CD4-positive, alpha-beta memory T cell (primary cell): ENCODE data around the gene ACLY. TPM values are rescaled to one million over a fixed set of nuclear protein-coding genes. Genes with fewer than 3 reads are reported as not detected.
A peak's percentile ranks its signal among the peaks of the same experiment; 100 is the strongest.
"Not testable (repeated sequence)": the region's sequence is repeated elsewhere in the genome, so short reads cannot be mapped to it uniquely, and the experiment has no call there.

ENCODE experiments used
- CTCF ChIA-PET: fragments of 350-600 bp; sonication (Branson Sonifier 250); formaldehyde crosslinking; loops from one replicate; lab custom pipeline; 2021; ENCODE audit warnings: inconsistent platforms; ENCODE audit not compliant: partially characterized antibody; lab: Charles Lee
- POLR2A ChIA-PET: fragments of 350-600 bp; sonication (Branson Sonifier 250); formaldehyde crosslinking; loops from one replicate; lab custom pipeline; 2021; ENCODE audit not compliant: partially characterized antibody; lab: Charles Lee
- DNase-seq, 5 donors: peaks; one replicate each; pipeline versions ENCODE4 v3.0.0 to v3.0.0-alpha.2; 2020 to 2022; ENCODE audit warnings: mixed read lengths in 1 of 5
- H3K27ac ChIP-seq: one replicate; pipeline ENCODE4 v1.7.0; 2013; ENCODE audit warnings: low read depth, low read length
- H3K27me3 ChIP-seq: 2 replicates; pipeline ENCODE4 v1.7.0; 2013; ENCODE audit warnings: mild to moderate bottlenecking, low read length, moderate library complexity; ENCODE audit not compliant: insufficient read depth
- H3K36me3 ChIP-seq: 2 replicates; pipeline ENCODE4 v1.7.0; 2013; ENCODE audit warnings: mild to moderate bottlenecking, low read length, moderate library complexity; ENCODE audit not compliant: insufficient read depth
- H3K4me1 ChIP-seq: 2 replicates; pipeline ENCODE4 v1.7.0; 2013; ENCODE audit warnings: mild to moderate bottlenecking, low read length, moderate library complexity; ENCODE audit not compliant: insufficient read depth
- H3K4me3 ChIP-seq, 2 donors: one replicate each; pipeline ENCODE4 v1.7.0; 2013; ENCODE audit warnings: low read length in 2 of 2, mild to moderate bottlenecking in 1 of 2
- H3K9me3 ChIP-seq, 2 donors: one replicate each; pipeline ENCODE4 v1.7.0; 2013; ENCODE audit warnings: low read length in 2 of 2, control low read depth in 1 of 2; ENCODE audit not compliant: control insufficient read depth in 1 of 2
- H3K27ac Mint-ChIP-seq, 7 donors: one replicate each; pipeline ENCODE4 v1.8.0; 2020 to 2021; ENCODE audit warnings: mixed read lengths in 7 of 7, mild to moderate bottlenecking in 6 of 7, inconsistent platforms in 3 of 7, moderate library complexity in 3 of 7
- H3K27me3 Mint-ChIP-seq, 2 donors: one replicate each; pipeline ENCODE4 v1.8.0; 2020 to 2021; ENCODE audit warnings: mixed read lengths in 2 of 2
- H3K36me3 Mint-ChIP-seq, 2 donors: one replicate each; pipeline ENCODE4 v1.8.0; 2020 to 2021; ENCODE audit warnings: mixed read lengths in 2 of 2, inconsistent platforms in 1 of 2, mild to moderate bottlenecking in 1 of 2
- H3K4me1 Mint-ChIP-seq, 4 donors: one replicate each; pipeline ENCODE4 v1.8.0; 2020 to 2021; ENCODE audit warnings: mixed read lengths in 4 of 4, mild to moderate bottlenecking in 1 of 4
- H3K4me3 Mint-ChIP-seq, 8 donors: one replicate each; pipeline ENCODE4 v1.8.0; 2020 to 2021; ENCODE audit warnings: mixed read lengths in 8 of 8, mild to moderate bottlenecking in 7 of 8, moderate library complexity in 6 of 8, inconsistent platforms in 3 of 8
- H3K9me3 Mint-ChIP-seq, 8 donors: one replicate each; pipeline ENCODE4 v1.8.0; 2020 to 2021; ENCODE audit warnings: mixed read lengths in 8 of 8, mild to moderate bottlenecking in 5 of 8, inconsistent platforms in 3 of 8, moderate library complexity in 1 of 8
- intact Hi-C: fragments of 100-400 bp; cut with micrococcal nuclease; formaldehyde crosslinking; loops from one replicate; pipeline ENCODE4 v1.15.1; 2023
- polyA plus RNA-seq, 2 donors: library from polyadenylated mRNA; unstranded; fragments of 300-500 nt; fragmentation: Illumina TruSeq; gene quantifications; one replicate each; pipeline ENCODE4 v1.2.3, GENCODE V29; 2021
- total RNA-seq, 2 experiments: library from RNA; stranded (reverse); gene quantifications; one replicate each; pipeline ENCODE4 v1.2.3, GENCODE V29; 2021

The ACLY gene
- total and polyA plus RNA-seq, 4 experiments from 2014 or later = 58.7 to 88.5 (median 78.3) TPM

DNA sequence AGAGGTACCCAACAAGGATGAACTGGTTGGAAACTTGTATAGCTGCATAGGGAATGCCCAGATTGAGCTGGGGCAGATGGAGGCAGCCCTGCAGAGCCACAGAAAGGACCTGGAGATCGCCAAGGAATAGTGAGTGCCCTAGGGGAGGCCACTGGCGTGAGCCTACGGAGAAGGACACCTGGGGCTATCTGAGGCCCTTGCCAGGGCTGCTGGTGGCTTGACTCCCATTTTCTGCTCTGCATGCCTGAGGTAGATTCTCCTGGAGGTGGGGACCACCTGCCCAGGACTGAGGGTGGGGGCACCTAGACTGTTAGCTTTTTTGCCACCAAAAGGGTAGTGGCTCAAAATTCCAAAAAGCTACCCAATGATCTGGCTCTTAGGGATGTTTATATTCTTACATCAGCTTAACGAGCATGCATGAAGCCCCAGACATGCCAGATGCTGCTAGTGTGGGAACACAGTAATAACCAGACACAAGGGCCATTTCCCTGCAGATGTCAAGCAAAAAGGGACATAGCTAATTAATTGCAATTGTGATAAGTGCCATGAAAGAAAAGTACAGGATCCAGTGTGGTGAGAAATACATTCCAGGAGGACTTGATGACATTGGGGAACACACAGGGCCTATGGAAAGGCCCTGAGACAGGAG, 20.4 kb upstream of the ACLY start:
- H3K36me3 ChIP-seq = no peaks in the 10 kb centered on the region
- no peak overlapping the region for H3K4me3 Mint-ChIP-seq
- no peaks in the 10 kb centered on the region for H3K4me1 Mint-ChIP-seq
- no peak overlapping the region for H3K27ac ChIP-seq
- H3K4me1 ChIP-seq = no peaks in the 10 kb centered on the region
- POLR2A ChIA-PET = interaction anchor here (1.3 kb wide), 1 partner anchor 9 kb away, joined by 4 read pairs; the partner anchor contains the start of gene ODAD4
- no peaks in the 10 kb centered on the region for H3K9me3 Mint-ChIP-seq
- intact Hi-C loops = no loop called here
- no peaks in the 10 kb centered on the region for H3K27me3 Mint-ChIP-seq
- no peaks in the 10 kb centered on the region for H3K36me3 Mint-ChIP-seq
- no peak overlapping the region for H3K4me3 ChIP-seq
- H3K27me3 ChIP-seq = no peaks in the 10 kb centered on the region
- H3K9me3 ChIP-seq = no peaks in the 10 kb centered on the region
- CTCF ChIA-PET = no interaction called here
- no peak overlapping the region for H3K27ac Mint-ChIP-seq
- no peak for DNase-seq

DNA sequence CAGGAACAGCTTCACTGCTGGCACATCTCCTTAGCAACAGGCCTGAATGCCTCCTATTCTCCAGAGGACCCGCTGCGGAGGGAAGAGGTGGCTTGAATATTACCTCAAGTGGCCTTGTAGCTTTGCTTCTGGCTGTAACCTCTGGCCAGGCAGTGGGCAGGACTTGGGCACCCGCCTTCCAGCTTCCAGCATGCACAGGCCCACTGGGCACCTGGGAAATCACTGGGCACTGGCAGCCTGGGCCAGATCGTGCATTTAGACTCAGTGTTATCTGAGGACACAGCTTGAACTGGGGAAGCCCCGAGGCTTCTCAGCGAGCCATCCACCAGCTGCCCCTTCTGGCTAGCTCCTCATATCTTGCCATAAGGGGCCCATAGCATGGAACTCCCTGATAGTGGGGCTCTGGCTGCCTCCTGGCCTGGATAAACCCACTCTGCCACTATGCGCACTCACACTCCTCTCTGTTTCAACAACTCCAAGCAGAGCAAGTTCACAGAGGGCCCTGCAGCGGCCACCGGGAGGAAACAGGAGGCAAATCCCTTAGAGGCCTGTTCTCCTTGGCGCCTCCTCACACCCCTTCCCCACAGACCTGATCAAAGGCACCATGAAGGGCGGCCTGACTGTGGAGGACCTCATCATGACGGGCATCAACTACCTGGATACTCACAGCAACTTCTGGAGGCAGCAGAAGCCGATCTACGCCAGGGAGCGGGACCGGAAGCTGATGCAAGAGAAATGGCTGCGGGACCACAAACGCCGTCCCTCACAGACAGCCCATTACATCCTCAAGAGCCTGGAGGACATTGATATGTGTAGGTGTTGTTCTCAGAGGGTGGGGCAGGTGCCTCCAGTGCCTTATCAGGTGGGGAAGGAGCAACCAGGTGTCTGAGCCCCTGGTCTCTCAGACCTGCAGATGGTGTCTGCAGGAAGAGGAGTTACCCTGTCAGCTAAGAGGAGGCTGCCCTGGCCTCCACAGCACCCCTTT, 19.5 kb upstream of the ACLY start:
- H3K27ac Mint-ChIP-seq = peak overlapping the region in 2 of 7 donors; percentile 23
- ChIA-PET POLR2A (interaction anchor here (0.6 to 1.3 kb wide), 2 partner anchors 8 to 306 kb away, joined by 3 to 4 read pairs; partner anchors contain the start of gene ODAD4), CTCF (interaction anchor here (1.3 kb wide), 1 partner anchor 25 kb away, joined by 5 read pairs; no protein-coding TSS in a partner anchor)

GRCh38 chr17:41935641-41936040, 16.9 kb upstream of the ACLY start:
- Mint-ChIP-seq H3K27me3 (no peaks in the 10 kb centered on the region), H3K36me3 (no peaks in the 10 kb centered on the region), H3K4me1 (peaks cover 4 to 13% (median 6%) of the 10 kb centered on the region in 4 donors), H3K9me3 (no peaks in the 10 kb centered on the region), H3K4me3 (no peak overlapping the region), H3K27ac (no peak overlapping the region)
- peaks cover 8% of the 10 kb centered on the region for H3K4me1 ChIP-seq
- no peak for DNase-seq
- ChIA-PET POLR2A (no interaction called here), CTCF (interaction anchor here (1.4 kb wide), 2 partner anchors 30 to 83 kb away, joined by 3 read pairs; no protein-coding TSS in a partner anchor)
- H3K27ac ChIP-seq = no peak overlapping the region
- intact Hi-C loops = no loop called here
- no peaks in the 10 kb centered on the region for H3K36me3 ChIP-seq
- no peak overlapping the region for H3K4me3 ChIP-seq
- H3K27me3 ChIP-seq = no peaks in the 10 kb centered on the region
- H3K9me3 ChIP-seq = no peaks in the 10 kb centered on the region

More for the DNA sequence above, 19.5 kb upstream of the ACLY start:
- intact Hi-C loops = no loop called here
- Histone ChIP-seq H3K4me3 (no peak overlapping the region), H3K27me3 (no peaks in the 10 kb centered on the region), H3K36me3 (no peaks in the 10 kb centered on the region), H3K9me3 (no peaks in the 10 kb centered on the region), H3K27ac (no peak overlapping the region), H3K4me1 (no peaks in the 10 kb centered on the region)
- Mint-ChIP-seq H3K36me3 (no peaks in the 10 kb centered on the region), H3K27me3 (no peaks in the 10 kb centered on the region), H3K4me3 (no peak overlapping the region), H3K9me3 (no peaks in the 10 kb centered on the region), H3K4me1 (no peaks in the 10 kb centered on the region)
- no peak for DNase-seq

- peak overlapping the region in 3 of 8 donors; percentile 5 to 17 (median 17) for H3K4me3 Mint-ChIP-seq
- intact Hi-C loops = loop anchor here (5.0 kb wide), 1 partner anchor 121 kb away; the partner anchor contains the start of genes FKBP10 and P3H4
- peak overlapping the region in 6 of 7 donors; percentile 3 to 91 (median 74) for H3K27ac Mint-ChIP-seq
- Histone ChIP-seq H3K36me3 (no peaks in the 10 kb centered on the region), H3K27ac (no peak overlapping the region), H3K27me3 (no peaks in the 10 kb centered on the region), H3K9me3 (no peaks in the 10 kb centered on the region), H3K4me3 (no peak overlapping the region), H3K4me1 (peaks cover 23% of the 10 kb centered on the region)
- peaks cover 15 to 35% (median 23%) of the 10 kb centered on the region in 4 donors for H3K4me1 Mint-ChIP-seq
- POLR2A ChIA-PET = no interaction called here
- DNase-seq = no peak
- CTCF ChIA-PET = interaction anchor here (1.0 kb wide), 1 partner anchor 92 kb away, joined by 4 read pairs; no protein-coding TSS in a partner anchor
- no peaks in the 10 kb centered on the region for H3K27me3 Mint-ChIP-seq
- no peaks in the 10 kb centered on the region for H3K9me3 Mint-ChIP-seq
- H3K36me3 Mint-ChIP-seq = no peaks in the 10 kb centered on the region
These were observed 14.2 kb upstream of the ACLY start for GRCh38 chr17:41932816-41933389.

DNA sequence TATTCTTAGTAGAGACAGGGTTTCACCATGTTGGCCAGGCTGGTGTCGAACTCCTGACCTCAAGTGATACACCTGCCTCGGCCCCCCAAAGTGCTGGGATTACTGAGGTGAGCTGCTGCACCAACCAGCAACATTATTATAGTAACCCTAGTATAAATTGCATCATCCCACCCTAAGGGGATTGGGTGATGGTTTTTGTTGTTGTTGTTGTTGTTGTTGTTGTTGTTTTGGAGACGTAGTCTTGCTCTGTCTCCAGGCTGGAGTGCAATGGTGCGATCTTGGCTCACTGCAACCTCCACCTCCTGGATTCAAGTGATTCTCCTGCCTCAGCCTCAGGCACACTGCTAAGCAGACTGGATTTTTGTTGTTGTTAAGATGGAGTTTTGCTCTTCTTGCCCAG, 13.0 kb upstream of the ACLY start:
- H3K36me3 Mint-ChIP-seq, H3K36me3 ChIP-seq, H3K27me3 ChIP-seq, DNase-seq, H3K9me3 Mint-ChIP-seq, CTCF ChIA-PET, H3K27ac ChIP-seq, H3K27me3 Mint-ChIP-seq, H3K4me3 ChIP-seq, H3K9me3 ChIP-seq: not testable (repeated sequence)
- Mint-ChIP-seq H3K4me1 (peaks cover 16 to 35% (median 23%) of the 10 kb centered on the region in 4 donors), H3K4me3 (peak overlapping the region in 1 of 8 donors; percentile 4), H3K27ac (peak overlapping the region in 4 of 7 donors; percentile 37 to 91 (median 52))
- peaks cover 23% of the 10 kb centered on the region for H3K4me1 ChIP-seq
- POLR2A ChIA-PET = interaction anchor here (2.7 to 4.7 kb wide), 2 partner anchors 13 to 35 kb away, joined by 19 to 61 read pairs; partner anchors contain the start of genes ACLY and CNP
- intact Hi-C loops = loop anchor here (5.0 kb wide), 1 partner anchor 119 kb away; the partner anchor contains the start of genes FKBP10 and P3H4

DNA sequence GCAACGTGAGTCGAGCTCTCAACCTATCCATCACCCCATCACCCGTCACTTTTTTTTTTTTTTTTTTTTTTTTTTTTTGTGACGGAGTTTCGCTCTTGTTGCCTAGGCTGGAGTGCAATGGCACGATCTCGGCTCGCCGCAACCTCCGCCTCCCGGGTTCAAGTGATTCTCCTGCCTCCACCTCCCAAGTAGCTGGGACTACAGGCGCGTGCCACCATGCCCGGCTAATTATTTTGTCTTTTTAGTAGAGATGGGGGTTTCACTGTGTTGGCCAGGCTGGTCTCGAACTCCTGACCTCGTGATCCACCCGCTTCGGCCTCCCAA, 12.0 kb upstream of the ACLY start:
- Histone ChIP-seq H3K27ac (peak overlapping the region; percentile 85), H3K4me1 (peaks cover 23% of the 10 kb centered on the region), H3K4me3 (peak overlapping the region; percentile 73 to 80)
- H3K36me3 Mint-ChIP-seq, H3K9me3 Mint-ChIP-seq, H3K36me3 ChIP-seq, H3K9me3 ChIP-seq, H3K27me3 Mint-ChIP-seq, H3K27me3 ChIP-seq, DNase-seq: not testable (repeated sequence)
- peak overlapping the region; percentile 90 to 99 (median 98) for H3K4me3 Mint-ChIP-seq
- peak overlapping the region; percentile 91 to 100 (median 99) for H3K27ac Mint-ChIP-seq
- CTCF ChIA-PET = interaction anchor here (0.6 to 3.3 kb wide), 6 partner anchors 9 to 89 kb away, joined by 3 to 26 read pairs (median 4); partner anchors contain the start of genes ACLY, DNAJC7 and NKIRAS2
- intact Hi-C loops = loop anchor here (1.0 to 5.0 kb wide), 5 partner anchors 11 to 118 kb away; partner anchors contain the start of genes CNP, DNAJC7, FKBP10 and KLHL11
- H3K4me1 Mint-ChIP-seq = peaks cover 16 to 35% (median 23%) of the 10 kb centered on the region in 4 donors
- POLR2A ChIA-PET = interaction anchor here (0.6 to 4.7 kb wide), 16 partner anchors 8 to 1590 kb away, joined by 3 to 61 read pairs (median 4); partner anchors contain the start of genes ACLY, CNP, DHX58 and DNAJC7
